Esophagus muscularis mucosa (tissue), 3 donors: ENCODE measurements around the gene CRYAB.

Source experiments
- CTCF ChIP-seq, 3 experiments: fragments of 200-600 bp in 2 of 3; fragments of 450-650 bp in 1 of 3; sonication (generic) in 2 of 3; IDR thresholded peaks; one replicate each; pipeline ENCODE4 v1.5.1; 2017 to 2019; ENCODE audit warnings: antibody characterized with exemption in 3 of 3, mild to moderate bottlenecking in 2 of 3, moderate library complexity in 1 of 3
- POLR2AphosphoS5 ChIP-seq, 2 donors: sonication (generic); formaldehyde crosslinking; IDR thresholded peaks; one replicate each; pipeline ENCODE4 v1.6.1; 2017; ENCODE audit warnings: antibody characterized with exemption in 2 of 2

- TF ChIP-seq CTCF (IDR thresholded peaks at IDR 0.05): no peak
- TF ChIP-seq POLR2AphosphoS5 (IDR thresholded peaks at IDR 0.05): no peak
Observed at GRCh38 chr11:111951565-111951964, 40.0 kb upstream of the CRYAB start.
